Measurements from ENCODE around the gene ST7.

DNA sequence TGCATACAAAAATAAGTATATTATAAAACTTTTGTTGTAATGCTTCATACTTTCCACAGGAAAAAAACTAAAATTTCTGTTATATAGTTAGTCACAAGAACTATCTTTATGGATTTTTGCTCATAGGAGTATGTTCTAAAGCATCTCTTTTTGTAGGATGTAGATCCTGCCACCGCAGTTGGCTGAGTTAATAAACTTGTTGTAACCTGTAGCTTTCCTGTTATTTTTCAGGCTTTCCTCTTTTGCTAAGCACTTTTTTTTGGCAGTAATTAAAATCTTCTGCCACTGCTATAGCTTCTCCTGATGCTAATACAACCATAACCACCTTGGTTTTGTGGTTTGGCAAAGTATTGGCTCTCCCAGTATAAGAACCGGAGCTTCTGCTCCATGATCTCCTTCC is 309.2 kb downstream of the ST7 start:
- TF ChIP-seq CTCF (IDR thresholded peaks at IDR 0.05; ENCODE audit: poor library complexity, severe bottlenecking) (no peak), RAD21 (conservative IDR thresholded peaks at IDR 0.05) (no peak), MXI1 (conservative IDR thresholded peaks at IDR 0.05; ENCODE audit: poor library complexity, severe bottlenecking) (no peak), POLR2AphosphoS5 (IDR thresholded peaks at IDR 0.05) (no peak), EP300 (conservative IDR thresholded peaks at IDR 0.05; ENCODE audit: poor library complexity, severe bottlenecking) (no peak), SMC3 (conservative IDR thresholded peaks at IDR 0.05; ENCODE audit: poor library complexity) (no peak), EZH2 (IDR thresholded peaks at IDR 0.05; ENCODE audit: borderline replicate concordance, insufficient read depth, low read length, poor library complexity, severe bottlenecking) (no peak), TAF1 (IDR thresholded peaks at IDR 0.05; ENCODE audit: low read depth) (no peak)
